Stimulated activated CD4-positive, alpha-beta T cell treated with anti-CD3 and anti-CD28 coated beads, Interleukin-4, amount 100 ng/mL, for 1 hour (primary cell): Measurements from ENCODE around the gene RBFOX1.

ENCODE experiments used
- DNase-seq: peaks from one replicate; pipeline ENCODE4 v3.0.0-alpha.2; 2020

Gene RBFOX1

GRCh38 chr16:7332611-7333010 lies at the start of gene RBFOX1:
TSS of gene RBFOX1 (plus strand) at chr16:7332845.
- no peak for DNase-seq

GRCh38 chr16:7284780-7285179 lies 47.9 kb upstream of the RBFOX1 start:
- DNase-seq, result no peak

DNA sequence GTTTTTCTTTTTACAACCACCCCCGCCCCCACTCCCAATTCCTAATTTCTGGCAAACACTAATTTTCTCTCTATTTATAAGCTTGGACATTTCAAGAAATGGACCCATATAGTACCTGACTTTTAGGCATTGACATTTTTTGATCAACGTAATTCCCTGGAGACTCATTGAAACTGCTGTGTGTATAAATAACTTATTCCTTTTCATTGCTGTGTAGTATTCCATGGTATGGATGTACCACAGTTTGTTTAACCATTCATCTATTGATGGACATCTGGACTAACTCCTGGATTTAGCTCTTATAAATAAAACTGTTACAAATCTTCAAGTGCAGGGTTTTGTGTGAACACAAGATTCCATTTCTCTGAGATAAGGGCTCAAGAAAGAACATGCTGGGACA lies 47.1 kb upstream of the RBFOX1 start:
- DNase-seq, result no peak

DNA sequence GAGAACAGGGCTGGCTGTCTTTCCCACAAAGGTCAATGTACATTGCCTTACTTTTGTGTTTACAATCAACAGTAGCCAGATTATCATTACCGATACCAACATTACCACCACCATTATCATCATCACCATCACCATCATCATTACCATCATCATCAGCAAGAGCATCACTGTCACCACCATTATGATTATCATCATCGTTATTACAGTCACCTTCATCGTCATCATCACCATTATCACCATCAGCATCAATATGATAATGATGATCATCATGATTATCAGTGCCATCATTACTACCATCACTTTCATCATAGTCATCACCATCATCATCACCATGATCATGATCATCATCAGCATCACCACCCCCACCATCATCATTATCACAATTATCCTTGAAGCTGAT lies 43.3 kb upstream of the RBFOX1 start:
- DNase-seq, result no peak

- DNase-seq, result no peak
Observed at GRCh38 chr16:7290682-7291081, 42.0 kb upstream of the RBFOX1 start.

GRCh38 chr16:7294020-7294419 lies 38.6 kb upstream of the RBFOX1 start:
- no peak for DNase-seq

DNA sequence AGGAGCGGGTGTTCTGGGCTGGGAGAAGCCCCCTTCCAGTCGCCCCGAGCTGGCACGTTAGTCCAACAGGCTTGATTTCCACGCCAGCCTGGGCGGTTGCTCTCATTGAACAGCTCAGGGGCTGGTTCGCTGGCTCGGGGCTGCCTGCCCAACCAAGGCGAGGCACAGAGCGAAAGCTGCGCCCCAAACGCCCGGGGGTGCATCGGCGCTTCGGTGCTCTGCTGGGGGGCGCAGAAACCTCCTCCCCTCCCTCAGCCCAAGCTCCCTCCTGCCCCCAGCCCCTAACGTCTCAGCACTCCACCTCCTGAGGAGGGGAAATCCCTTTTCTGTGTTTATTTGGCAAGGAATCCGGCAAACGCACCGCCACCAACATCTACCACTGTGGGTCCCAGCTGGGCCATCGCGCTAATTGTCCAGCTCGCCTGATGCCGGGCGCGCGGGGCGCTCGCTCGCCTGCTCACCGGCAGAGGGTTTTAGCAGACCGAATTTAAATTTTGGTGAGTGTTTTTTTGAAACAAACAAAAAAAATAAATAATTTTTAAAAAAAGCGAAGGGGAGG lies 29.5 kb upstream of the RBFOX1 start:
- DNase-seq, result no peak

DNA sequence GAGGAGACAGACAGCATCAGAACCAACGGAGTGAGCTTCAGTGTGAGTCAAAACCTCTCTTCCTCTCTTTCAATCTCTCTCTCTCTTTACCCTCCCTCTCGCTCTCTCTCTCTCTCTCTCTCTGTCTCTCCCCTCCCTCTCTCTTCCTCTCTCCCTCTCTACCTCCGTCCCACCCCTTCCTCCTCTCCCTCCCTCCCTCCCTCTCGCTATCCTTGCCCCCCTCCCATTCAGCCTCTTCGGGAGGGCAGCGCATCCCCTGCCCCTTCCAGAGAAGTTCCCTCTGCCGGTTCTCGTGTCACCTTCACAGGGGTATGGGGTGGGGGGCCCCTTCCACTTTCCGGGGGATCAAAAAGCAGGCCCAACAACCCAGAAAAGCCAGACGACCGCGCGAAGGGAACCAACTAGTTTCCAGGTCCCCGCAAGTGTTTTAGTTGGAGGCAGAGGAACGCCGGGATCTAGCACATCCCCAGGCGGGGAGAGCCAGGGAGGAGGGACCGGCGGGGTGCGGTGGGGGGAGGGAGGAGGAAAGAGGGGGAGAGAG lies 28.9 kb upstream of the RBFOX1 start:
- no peak for DNase-seq

DNA sequence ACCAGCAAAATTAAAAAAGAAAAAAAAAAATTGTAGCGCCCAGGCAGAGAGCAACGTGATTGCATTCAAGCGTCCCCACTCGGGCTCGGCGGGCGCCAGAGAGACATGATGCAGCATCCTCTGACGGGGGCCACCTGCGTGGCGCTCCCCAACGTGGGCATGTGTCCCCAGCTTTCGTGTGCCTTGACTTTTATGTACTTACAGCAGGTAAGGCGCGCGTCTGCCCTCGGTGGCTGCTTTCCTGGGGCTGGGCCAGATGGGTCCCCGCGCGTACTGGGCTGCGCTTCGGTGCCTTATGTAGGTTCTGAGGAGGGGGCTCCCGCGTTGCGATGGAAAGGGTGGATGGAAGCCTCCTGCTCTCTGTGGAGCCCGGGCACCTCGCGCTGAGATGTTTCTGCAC lies 28.4 kb upstream of the RBFOX1 start:
- no peak for DNase-seq

DNA sequence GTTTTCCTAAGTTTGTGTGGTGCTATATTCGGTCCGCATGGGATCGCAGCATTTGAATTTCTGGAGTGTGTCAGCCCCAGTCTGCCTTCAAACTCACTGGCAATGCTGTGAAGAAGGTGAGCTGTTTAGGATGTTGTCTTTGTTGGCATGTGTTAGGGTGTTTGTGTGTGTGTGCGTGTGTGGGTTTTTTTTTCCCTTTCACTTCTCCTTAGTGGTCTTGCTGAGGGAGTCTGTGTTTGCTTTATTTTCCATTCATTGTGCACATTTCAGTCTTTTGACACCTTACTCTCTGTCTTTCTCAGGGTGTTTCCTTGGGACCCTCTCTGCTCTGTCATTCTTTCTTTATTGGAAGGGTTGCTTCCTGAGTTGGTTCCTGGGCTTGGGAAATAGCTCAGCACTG lies 27.7 kb upstream of the RBFOX1 start:
- no peak for DNase-seq

DNA sequence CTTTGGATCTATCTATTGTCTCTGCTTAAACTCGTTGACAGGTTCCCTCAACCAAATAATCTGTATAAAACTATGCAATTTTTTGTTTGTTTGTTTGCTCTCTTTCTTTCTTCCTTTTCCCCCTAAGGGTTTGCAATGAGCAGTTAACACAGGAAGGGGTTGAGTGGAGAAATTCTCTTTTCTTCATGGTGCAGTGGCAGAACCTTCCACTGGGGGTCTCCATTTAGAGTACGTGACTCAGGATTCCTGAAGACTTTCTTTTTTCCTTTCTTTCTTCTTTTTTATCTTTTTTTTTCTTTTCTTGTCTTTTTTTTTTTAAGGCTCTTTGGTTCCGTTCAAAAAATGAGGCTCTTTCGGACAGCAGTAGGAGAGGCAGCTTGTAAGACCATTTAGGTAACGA lies 19.5 kb upstream of the RBFOX1 start:
- DNase-seq, result no peak

DNA sequence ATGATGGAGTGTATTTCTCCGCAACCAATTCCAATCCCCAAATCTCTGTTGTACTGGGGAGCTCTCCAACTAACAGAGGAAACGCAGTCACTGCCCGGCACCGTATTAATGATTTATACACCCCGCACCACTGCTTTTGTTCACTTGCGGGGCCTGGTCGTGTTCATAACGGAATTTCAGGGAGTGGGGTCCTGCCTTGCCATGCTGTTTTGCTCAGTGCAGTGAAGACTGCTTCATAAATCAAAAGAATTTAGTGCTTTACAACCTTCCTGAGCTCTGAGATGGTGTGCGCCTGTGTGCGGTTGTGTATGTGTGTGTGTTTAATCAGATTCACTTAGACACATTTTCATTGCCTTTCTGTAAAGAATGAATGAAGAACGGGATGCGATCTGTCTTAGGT lies 18.5 kb upstream of the RBFOX1 start:
- no peak for DNase-seq

DNA sequence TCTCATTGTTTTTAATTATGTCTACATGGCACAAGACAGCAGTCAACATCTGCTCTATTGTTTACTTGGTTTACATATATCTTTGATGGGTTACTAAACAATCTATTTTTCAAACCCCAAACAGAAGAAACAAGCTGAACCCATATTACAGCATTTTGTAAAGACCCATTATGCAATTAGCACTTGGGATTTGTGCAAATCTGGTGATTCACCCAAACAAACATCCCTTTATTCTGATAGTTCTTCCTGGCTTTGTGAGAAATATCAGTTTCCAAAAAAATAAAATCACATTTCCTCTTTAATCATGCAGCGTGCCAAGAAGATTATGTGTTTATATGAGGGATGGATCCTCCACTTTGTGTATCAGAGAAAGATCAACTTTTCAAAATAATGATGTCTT lies 16.8 kb upstream of the RBFOX1 start:
- no peak for DNase-seq

- DNase-seq, result no peak
Observed at GRCh38 chr16:7316281-7316888, 16.3 kb upstream of the RBFOX1 start.

GRCh38 chr16:7317982-7318381 lies 14.7 kb upstream of the RBFOX1 start:
- DNase-seq, result no peak

- no peak for DNase-seq
Observed at GRCh38 chr16:7318686-7319085, 14.0 kb upstream of the RBFOX1 start.

GRCh38 chr16:7319514-7319913 lies 13.1 kb upstream of the RBFOX1 start:
- DNase-seq, result no peak

DNA sequence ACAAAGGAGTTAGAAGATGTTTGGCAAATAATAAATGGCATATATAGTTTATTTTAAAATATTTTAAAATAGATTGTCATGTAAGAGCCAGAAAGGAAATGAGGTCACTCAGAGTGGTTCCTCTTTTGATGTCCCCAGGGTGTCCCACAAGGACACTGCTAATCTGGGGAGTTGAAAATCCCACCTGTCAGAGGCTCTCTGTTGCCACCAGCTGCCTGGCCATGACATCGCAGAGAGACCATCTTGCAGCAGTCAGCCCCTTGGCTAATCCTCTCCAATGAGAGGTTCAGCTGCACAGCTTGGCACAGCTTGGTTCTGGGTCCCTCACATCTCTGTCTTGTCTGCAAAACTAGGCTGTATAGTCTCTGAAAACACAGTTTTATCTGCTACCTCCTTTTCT lies 11.0 kb upstream of the RBFOX1 start:
- no peak for DNase-seq

- DNase-seq, result no peak
Observed at GRCh38 chr16:7324321-7324720, 8.3 kb upstream of the RBFOX1 start.

DNA sequence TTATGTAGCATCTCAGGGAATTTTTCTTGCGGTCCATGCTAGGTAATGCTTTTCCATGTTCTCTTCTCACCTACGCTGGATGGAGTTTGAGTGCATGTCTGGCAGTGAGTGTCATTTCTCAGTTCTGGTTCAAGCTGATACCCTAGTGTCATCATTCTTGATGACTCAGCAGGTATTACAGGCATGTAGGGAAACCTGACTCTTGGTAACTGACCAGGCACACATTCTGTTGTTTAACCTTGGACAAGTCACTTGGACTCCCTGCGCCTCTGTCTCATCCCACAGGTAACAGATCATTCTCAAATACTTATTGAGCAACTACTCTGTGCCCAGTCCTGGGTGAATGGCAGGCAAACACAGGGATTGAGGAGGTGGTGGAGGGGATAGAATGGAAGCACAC lies 6.8 kb upstream of the RBFOX1 start:
- DNase-seq, result no peak

DNA sequence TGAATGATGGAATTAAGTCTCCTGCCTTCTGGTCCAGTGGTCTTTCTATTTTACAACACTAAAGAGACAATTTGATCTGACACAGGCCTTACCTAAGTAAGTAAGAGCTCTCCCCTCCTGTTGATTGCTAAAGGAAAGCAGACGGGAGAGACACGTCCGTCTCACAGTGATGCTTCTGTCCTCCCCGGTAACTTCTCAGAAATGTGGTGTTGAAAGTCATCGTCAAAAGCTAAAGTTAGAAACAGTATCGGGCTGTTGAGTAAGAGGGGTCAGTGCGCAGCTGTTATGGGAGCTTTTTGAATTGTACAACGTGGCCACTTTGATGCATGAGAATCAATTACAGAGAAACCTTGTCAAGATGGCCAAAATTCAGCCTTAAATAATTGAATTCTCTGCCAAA lies 1.9 kb upstream of the RBFOX1 start:
- no peak for DNase-seq

- DNase-seq, result no peak
Observed at GRCh38 chr16:7331997-7332396, 648 bp upstream of the RBFOX1 start.

DNA sequence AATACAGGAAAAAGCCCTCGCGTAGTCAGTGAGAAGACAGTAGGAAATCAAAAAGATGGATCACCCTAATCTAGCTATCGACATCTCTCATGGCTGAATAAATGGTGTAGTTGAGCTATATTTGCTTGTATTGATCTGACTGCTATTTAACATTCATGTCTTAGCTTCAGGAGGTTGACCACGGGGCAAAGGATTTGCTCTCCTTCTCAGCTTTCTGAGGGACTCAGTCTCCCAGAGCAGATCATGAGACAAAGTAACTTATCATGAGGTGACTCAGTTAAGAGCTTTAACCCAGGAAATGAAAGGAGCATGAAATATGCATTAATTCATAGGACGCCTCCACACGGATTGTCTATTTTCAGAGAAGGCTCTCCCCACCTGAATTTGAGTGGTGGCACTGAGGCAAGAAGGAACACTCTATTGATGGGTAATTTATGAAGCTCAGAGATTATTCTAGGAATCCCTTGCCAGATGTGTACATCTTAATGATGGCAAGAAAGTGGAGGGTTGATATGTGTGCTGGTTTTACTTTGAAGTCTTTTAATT lies 608 bp downstream of the RBFOX1 start:
- DNase-seq, result no peak

DNA sequence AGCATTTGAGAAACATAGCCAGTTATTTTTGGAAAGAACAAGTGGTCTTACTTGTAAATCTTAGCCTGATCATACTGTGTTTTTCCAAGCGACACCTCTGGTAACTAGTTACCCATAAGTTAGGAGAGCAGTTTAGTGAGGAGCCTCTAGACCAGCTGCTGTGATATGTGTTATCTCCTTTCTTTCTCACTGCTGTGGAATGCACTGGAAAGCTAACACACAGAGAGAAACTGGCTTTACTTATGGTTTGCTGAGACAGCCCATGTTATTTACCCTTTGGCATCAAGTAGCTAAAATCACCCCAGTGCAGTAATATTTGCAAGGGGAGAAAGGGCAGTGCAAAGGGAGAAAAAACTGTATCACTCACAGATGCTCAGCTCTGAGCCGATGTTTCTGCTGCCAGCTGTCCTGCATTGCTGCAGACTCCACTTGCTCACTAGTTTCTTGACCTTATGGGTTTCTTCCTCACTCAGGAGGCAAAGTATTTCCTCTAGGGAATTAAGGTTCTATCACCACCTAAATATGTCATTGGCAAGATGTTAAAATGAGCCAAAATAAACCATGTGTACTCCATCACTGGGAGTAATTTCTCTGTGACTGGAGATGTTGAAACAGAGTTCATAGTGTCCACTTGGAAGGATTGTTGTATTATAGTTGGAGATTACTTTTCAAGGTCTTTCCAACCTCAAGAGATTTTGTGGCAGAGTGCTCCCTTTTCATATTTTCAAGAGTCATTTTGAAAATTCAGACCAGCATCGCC lies 2.3 kb downstream of the RBFOX1 start:
- no peak for DNase-seq
